CD4-positive, alpha-beta T cell treated with Interleukin-6 for 4 hours (primary cell): ENCODE data around the gene NUP42.
A peak's percentile ranks its signal among the peaks of the same experiment; 100 is the strongest.
"Not testable (repeated sequence)": the region's sequence is repeated elsewhere in the genome, so short reads cannot be mapped to it uniquely, and the experiment has no call there.

ENCODE experiments used
- DNase-seq: peaks from one replicate; pipeline ENCODE4 v3.0.0-alpha.2; 2020; ENCODE audit warnings: mixed read lengths

NUP42 gene

DNA sequence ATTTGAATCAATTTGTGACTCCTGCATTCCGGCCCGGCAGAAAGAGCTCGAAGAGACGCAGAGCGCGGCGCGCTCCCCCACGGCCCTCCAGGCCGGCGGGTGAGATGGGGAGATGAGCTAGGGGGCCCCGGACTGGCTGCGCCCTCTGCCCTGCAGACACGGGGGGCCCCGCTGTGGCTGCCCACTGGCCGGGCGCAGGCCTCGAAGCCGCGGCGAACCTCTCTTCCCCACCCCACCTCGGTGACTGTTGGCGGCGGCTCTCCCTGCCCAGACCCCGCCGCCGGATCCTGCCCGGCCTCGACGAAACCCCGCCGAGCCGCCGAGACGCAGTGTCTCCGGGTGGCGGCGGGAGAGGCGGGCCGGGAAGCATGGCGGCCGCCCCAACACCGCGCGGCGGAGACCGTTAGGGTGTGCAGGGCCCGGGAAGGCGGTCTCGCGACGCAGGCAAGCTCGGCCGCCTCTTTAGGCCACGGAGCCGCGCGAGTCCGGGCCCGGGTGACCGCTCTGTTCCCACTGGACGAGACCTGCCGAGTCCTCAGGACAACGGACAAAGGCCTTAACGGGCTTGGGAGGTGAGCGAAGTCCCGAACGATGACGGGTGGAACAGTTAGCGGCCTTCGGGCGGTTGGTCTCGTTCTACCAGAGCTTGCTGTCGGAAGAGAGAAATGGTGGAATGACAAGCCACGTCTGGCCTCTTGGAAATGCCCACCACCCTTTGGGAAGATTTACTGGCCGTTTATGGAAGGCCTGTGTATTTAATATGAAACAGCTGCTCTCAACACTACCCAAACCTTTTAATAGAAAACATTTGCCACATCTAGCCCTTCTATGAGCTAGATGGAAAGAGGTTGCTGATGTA is 24.3 kb downstream of the NUP42 start:
- peak; percentile 14 for DNase-seq

- DNase-seq, result no peak
These were observed 25.2 kb downstream of the NUP42 start for GRCh38 chr7:23207021-23207420.

- DNase-seq, result no peak
These were observed 26.0 kb downstream of the NUP42 start for GRCh38 chr7:23207884-23208283.

DNA sequence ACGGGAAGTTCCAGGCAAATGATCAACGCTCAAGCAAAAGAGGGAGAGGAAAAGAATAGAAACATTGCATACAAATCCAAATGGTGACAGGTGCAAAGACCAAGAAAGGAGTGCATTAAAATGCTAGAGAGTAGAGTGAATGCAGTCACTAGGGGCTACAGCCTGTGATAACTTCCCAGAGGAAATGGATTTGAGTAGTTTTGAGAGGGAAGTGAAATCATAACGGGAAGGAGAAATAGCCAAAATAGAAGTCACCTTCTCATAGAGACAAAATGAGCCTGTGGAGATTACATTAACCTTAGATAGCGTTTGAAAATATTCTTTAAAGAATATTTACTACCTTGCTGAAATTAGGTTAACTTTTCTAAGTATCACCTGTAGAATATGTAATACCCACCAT is 26.5 kb downstream of the NUP42 start:
- no peak for DNase-seq

DNA sequence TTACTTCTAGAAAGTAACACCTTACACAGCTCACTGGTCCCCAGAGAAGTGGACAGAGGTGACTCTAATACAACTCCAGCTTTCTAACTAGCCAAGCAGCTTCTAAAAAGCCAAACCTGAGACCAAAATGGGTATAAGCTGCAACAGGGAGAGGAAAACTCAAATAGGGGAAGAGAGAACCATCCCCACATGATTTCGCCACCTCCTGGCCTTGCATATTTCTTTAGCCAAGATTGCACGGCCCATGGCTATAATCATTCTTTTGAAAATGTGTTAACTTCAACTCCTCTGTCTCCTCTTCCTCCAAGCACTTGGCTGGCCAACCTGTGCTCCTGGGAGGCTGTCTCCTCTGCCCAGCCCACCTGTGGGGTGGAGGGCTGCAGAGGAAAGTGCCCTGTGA is 28.7 kb downstream of the NUP42 start:
- DNase-seq, result no peak

- no peak for DNase-seq
These were observed 29.7 kb downstream of the NUP42 start for GRCh38 chr7:23211589-23211988.

DNA sequence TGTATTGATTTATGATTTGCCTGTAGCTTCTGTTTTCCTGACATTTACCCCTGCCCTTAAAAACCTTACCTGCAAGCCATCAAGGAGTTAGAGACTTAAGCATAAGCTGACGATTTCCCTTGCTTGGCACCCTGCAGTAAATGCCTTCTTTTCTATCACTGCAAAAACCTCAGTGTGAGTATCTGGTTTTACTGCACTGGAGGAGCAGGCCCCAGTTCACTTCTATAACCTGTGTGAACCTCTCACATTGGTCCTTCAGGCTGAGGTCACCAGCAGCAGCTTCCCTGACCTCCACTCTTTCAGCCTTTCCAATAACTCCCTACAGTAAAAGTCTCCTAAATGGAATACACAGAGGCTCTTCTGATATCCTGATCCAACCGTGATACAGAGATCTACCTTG is 30.5 kb downstream of the NUP42 start:
- DNase-seq, result no peak

DNA sequence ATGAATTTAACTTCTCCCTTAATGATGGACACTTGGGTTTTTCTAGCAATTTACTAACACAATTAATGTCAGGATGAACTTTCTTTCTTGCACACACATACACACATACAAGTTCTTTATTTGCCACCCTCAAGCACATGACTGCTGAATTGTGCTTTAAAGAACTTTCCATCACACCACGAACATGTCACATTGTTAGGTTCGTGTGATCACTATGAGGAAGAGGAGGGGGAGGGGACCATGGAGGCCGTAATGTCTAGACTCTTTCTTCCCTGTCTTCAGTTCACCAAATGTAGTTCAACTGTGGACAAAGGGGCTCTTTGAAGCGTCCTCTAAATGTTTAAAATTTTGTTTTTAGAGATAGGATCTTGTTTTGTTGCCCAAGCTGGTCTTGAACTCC is 31.0 kb downstream of the NUP42 start:
- no peak for DNase-seq

DNA sequence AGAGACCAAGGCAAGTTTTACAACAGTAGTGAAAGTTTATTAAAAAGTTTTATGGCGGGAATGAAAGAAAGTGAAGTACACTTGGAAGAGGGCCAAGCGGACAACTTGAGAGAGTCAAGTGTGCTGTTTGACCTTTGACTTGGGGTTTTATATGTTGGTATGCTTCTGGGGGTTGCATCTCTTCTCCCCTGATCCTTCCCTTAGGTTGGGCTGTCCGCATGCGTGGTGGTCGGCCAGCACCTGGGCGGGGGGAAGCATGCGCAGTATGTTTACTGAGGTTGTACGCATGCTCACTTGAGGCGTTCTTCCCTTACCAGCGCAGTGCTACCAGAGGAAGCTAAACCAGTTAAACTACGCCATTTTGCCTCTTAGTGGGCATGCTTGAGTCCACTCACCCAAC is 31.9 kb downstream of the NUP42 start:
- DNase-seq, result no peak

GRCh38 chr7:23214423-23214822 is 32.6 kb downstream of the NUP42 start:
- no peak for DNase-seq

GRCh38 chr7:23214938-23215337 is 33.1 kb downstream of the NUP42 start:
- DNase-seq, result no peak

GRCh38 chr7:23216021-23216420 is 34.2 kb downstream of the NUP42 start:
- no peak for DNase-seq

DNA sequence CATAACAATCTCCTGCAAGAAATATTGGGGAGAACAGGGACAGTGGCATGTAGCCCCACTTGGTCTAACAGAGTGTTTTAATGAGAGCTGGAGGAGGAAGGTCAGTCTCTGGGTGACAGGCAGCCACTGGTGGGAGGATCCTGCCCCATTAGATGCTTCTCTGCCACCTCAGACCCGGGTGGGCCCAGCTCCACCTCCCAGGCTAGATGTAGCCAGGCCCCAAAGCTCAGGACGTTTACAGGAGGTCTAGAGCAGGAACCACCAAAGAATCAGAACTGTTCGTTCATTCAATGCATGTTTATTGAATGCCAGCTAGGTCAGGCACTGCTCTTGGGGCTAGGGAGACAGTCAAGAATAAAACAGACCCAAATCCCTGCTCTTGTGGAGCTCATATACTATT is 36.3 kb downstream of the NUP42 start:
- no peak for DNase-seq

- DNase-seq, result no peak
These were observed 39.0 kb downstream of the NUP42 start for GRCh38 chr7:23220690-23221305.

DNA sequence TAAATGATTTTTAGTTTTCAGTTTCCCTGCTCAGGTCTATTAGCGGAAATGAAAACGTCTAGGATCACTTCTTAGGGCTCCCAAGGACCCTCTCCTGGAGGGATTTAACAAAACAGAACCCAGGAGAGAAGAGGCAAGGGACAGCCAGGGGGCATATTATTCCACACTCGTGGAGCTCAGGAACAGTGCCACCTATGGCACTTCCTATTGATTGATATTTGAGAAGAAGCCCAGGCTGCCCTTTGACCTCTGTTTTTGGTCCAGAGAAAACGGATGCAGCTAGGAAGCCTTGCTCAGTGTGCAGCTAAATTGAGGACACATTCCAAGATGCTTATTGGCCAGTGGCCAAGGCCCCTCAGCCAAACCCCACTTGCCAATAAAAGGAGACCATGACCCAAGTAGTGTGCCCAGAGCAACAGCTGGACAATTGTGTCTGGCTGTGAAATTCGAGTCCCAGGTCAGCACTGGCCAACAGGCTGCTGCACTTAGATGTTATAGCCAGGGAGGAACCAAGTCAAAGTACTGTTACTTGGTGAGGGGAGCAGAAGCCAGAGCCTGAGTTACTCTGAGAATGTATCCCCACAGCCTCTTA is 40.7 kb downstream of the NUP42 start:
- DNase-seq, result no peak

DNA sequence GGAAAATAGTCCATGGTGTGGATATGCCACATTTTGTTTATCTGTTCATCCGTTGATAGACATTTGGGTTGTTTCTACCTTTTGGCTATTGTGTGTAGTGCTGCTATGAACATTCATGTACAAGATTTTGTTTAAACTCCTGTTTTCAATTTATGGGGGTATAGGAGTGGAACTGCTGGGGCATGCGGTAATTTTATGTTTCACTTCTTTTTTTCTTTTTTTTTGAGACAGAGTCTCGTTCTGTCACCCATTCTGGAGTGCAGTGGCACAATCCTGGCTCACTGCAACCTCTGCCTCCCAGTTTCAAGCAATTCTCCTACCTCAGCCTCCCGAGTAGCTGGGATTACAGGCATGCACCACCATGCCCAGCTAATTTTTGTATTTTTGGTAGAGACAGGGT is 42.5 kb downstream of the NUP42 start:
- not testable (repeated sequence) for DNase-seq

GRCh38 chr7:23226844-23227450 is 45.1 kb downstream of the NUP42 start:
- no peak for DNase-seq

- DNase-seq, result no peak
These were observed 46.6 kb downstream of the NUP42 start for GRCh38 chr7:23228412-23228811.

- no peak for DNase-seq
These were observed 48.8 kb downstream of the NUP42 start for GRCh38 chr7:23230641-23231101.

- no peak for DNase-seq
These were observed 51.1 kb downstream of the NUP42 start for GRCh38 chr7:23232966-23233365.

GRCh38 chr7:23234569-23235296 is 52.9 kb downstream of the NUP42 start:
- no peak for DNase-seq

DNA sequence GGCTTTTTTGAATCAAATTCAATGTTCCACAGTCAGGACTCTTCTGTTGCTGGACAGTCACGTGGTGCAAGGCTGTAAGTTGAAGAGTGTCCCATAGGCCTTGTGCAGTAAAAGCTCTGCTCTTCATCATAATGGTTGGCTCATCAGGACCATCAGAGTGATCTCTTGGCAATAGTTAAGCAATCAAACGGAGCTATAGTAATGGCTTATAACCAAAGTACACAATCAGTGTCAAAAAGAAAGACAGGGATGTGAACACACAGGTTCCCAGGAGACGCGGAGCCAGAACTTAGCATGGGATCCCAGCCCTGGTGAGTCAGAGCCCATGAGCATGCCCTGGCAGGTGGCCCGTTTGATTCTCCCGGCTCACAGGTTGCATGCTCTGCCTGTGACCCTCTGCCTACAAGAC is 54.0 kb downstream of the NUP42 start:
- no peak for DNase-seq

GRCh38 chr7:23237000-23237399 is 55.2 kb downstream of the NUP42 start:
- no peak for DNase-seq
